HG02840 (cell line): ENCODE measurements around the gene DOLK.

Experiments
- ATAC-seq: cut with Tn5 transposase; IDR thresholded peaks from one replicate; pipeline ENCODE4 v1.9.1; 2021; ENCODE audit warnings: mild to moderate bottlenecking, moderate library complexity, moderate number of reproducible peaks; ENCODE audit not compliant: unreplicated experiment, low FRiP score

The DOLK gene

DNA sequence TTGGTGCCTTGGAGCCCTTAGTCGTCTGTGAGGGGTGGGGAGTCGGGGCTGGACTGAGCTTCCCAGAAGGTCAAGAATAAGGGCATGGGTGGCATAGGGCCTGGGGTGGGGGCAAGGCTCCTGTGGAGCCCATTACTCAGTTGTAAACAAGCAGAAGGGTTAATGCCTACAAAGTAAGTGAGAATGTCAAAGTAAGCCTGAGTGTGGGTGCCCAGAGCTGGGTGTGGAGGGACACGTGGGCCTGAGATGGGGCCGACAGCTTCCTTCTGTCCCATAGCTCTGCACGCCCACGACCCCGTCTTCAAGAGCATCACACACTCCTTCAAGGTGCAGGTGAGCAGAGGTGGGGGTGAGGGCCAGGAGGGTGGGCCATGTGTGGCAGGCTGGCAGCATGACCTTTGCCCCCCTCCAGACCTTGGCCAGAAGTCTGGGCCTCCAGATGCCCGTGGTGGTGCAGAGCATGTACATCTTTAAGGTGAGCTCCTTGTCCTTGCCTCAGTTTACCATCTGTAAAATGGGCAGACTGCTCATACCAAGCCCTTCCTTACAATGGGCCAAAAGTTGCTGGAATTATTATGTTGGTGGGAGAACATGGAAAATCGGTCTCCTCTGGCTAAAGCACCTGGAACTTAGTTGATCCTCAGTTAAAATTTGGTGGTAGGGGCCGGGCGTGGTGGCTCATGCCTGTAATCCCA is 11.1 kb downstream of the DOLK start:
- ATAC-seq, result no peak

DNA sequence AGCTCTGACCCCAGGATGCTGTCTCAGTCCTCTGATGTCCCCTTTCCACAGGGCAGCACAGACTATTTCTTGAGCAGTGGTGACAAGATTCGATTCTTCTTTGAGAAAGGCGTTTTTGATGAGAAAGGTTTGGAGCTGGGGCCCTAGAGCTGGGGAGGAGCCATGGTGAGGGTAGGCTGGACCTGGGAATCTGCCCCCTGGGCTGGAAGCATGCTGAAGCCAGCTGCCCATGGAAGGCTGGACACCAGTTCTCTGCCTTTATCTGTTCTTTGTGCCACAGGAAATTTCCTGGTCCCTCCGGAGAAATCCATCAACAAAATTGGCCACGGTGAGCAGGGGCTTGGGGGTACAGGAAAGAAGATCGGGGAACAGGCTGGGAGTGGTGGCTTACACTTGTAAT is 13.7 kb downstream of the DOLK start:
- no peak for ATAC-seq

DNA sequence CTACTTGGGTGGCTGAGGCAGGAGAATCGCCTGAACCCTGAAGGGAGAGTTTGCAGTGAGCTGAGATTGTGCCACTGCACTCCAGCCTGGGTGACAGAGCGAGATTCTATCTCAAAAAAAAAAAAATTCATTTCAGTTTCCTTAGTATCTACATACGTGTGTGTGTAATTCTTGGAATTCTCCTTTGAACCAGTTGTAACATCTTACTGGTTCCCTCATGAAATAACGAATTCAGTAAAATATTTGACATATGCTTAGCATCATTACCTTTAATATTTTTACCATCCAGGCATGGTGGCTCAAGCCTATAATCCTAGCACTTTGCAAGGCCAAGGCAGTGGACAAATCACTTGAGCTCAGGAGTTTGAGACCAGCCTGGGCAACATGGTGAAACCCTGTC is 17.8 kb downstream of the DOLK start:
- ATAC-seq, result no peak

DNA sequence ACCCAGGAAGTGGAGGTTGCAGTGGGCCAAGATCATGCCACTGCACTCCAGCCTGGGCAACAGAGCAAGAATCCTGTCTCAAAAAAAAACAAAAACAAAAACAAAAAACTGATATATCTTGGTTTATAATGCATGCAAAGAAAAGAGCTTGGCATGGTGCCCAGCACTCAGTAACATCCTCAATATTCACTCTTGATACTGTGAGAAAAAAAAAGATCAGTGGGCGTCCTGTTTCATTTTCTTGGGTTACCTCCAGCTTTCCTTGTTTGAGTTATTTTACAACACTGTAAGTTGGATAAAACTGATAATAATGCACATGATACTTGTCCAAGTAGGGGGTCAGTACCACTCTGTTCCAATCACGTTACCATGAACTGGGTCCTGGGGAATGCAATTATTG is 18.8 kb downstream of the DOLK start:
- no peak for ATAC-seq

DNA sequence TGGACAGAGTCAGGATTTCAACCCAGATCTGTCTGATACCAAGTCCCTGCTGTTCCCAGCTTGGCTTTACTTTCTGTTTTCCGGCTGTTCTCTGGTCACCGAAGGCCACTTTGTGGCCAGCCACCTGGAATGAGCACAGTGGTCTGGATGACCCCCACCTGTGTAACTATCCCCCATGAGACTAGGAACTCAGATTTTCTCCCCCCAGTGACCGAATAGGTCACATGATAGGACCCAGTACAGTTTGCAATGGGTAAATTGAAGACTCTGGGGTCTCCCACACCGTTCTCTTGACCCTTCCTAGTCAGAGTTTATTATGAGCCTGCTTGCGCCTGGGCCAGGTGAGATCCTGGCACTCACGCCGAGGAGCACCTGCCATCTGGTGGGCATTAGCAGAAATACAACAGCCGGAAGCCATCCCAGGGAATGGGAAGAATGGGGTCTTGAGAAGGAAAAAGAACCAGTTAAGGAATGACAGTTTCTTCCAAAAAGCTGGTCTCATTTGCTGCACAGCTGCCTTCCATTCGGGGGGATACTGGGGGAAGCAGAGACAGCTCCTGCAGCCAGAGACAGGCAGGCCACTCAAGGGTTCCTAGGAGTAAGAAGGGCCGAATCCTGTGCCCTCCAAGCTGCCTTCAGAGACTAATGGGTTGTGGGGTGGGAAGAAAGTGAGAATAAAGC is 19.5 kb downstream of the DOLK start:
- ATAC-seq, result no peak

DNA sequence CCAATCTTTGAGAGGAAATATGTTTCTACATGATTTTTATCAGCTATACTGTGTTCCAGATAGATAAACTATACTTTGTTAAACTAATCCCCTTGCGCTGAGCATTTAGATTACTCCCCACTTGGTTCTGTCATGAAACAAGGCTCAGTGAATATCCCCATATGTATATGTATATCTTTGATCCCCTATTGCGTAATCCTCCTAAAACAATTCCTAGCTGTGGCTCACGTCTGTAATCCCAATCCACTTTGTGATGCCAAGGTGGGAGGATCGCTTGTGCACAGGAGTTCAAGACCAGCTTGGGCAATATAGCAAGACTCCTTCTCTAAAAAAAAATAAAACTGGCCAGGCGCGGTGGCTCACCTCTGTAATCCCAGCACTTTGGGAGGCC is 23.9 kb downstream of the DOLK start:
- no peak for ATAC-seq

DNA sequence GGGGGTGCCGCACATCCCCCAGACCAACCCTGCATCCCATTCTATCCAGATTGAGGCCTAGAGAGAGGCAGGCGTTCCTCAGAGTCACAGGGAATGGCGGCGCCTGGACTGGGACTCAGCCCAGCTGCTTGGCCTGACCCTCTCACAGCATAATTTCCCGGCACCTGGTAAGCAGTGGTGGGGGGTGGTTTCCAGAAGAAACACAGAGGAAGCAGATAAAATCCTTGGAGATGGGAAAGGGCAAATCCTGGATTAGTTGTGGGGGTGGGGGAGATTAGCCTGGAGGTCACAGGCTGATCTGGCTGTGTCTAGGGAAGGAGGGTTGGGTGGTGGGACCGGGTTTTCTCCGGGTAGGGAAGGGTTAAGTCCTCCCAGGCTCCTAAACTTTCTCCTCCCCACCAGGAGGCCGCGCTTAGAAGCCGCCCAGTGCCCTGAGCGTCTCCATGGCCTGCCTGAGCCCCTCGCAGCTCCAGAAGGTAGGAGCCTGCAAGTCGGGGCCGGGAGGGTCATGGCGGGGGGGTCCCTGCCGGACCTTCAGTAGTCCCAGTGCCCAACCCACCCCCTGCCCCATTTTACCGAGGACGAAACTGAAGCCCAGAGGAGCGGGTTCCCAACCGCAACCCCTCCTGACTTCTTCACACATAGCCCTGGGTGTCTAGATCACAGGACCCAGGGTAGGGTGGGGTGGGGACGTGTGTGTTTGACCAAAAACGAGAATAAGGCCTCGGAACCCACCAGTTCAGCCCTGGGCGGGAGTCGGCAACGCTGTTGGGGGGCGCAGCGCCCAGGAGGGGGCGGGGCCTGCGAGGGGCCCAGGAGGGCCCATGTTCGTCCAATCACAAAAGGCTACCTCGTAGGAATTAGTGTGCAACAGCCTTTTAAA is 25.3 kb downstream of the DOLK start:
- no peak for ATAC-seq

DNA sequence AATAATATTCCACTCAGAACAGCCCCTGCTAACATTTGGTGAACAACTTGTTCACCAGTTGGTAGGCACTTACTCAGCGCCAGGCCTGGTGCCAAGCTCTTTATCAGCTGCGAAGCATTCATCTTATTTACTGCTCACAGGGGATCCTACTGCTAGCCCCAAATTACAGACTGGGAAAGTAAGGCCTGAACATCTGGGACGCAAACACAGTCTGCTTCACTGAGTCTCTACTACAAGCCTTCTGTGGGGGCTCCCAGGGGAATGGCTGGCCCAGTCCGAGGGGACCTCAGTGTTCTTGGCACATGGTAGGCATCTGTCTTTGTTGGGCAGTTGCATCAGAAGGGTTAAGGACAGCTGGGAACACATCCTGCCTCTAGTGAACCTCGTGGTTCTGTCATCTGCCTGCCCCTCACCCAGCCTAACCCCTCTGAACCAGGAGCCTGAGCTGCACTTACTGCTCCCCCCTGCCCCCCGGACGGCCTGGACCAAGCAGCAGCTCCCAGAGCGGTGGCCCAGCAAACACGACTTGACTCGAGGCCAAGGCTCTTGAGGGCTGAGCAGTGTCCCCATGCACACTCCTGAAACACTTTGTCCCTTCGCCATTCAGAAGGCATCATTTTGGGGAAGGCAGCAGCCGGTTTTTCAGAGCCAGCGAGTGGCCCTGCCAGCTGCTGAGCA is 26.9 kb downstream of the DOLK start, which contains the start of gene PHYHD1:
Gene PHYHD1 (plus strand): TSS at position 602 of the 678 bp plus-strand sequence. CDS start 1,342 bp downstream, outside the sequence.
- ATAC-seq, result no peak

DNA sequence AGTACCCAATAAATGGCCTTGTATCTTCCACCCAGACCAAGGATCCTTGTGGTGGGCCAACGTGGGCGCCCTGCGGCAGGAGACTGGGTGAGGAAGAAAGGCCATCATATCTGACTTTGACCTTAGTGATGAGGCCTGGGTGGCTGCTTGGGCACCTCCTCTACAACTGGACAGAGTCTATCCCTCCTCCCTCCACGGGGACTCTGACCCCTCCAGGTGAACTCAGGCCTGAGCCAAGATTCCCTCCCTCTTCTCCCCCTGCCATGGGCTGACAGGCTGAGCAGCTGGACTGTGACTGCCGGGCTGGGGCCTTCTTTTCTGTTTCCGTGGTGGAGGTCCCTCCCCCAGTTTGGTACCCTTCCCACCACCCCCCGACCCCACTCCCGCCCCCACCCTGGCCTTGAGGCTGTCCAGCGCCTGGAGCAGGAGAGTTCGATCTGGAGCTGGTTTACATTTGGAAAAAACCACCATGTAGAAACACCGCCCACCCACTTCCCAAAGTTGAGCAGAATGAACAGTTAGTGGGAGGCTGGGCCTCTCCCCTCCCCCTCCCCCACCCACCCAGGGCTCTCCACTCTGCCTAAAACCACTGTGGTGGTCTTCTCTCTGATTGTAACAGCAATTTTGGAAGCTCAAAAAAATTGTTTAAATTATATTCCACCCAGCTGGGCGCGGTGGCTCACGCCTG is 27.9 kb downstream of the DOLK start:
- no peak for ATAC-seq

DNA sequence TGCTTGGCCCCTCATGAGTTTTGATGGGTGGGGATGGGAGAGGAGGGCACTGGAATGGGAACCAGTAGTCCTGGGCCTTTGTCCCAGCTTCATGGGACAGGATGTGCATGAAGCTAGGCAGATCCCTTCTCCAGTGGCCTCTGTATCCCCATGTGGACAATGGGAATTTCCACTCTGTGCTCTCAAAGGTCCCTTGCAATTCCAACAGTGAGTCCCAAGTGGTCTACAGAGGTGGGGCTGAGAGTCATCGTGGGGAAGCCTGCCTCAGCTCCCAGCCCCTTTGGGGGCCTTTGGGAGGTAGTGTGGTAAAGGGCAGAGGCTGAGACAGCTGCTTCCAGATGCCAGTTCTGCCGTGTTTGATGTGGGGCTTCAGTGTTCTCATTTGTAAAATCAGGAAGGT is 28.5 kb downstream of the DOLK start:
- no peak for ATAC-seq

DNA sequence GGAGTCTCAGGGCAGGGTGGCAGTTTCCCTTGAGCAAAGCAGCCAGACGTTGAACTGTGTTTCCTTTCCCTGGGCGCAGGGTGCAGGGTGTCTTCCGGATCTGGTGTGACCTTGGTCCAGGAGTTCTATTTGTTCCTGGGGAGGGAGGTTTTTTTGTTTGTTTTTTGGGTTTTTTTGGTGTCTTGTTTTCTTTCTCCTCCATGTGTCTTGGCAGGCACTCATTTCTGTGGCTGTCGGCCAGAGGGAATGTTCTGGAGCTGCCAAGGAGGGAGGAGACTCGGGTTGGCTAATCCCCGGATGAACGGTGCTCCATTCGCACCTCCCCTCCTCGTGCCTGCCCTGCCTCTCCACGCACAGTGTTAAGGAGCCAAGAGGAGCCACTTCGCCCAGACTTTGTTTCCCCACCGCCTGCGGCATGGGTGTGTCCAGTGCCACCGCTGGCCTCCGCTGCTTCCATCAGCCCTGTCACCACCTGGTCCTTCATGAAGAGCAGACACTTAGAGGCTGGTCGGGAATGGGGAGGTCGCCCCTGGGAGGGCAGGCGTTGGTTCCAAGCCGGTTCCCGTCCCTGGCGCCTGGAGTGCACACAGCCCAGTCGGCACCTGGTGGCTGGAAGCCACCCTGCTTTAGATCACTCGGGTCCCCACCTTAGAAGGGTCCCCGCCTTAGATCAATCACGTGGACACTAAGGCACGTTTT is 30.1 kb downstream of the DOLK start:
- ATAC-seq, result no peak

DNA sequence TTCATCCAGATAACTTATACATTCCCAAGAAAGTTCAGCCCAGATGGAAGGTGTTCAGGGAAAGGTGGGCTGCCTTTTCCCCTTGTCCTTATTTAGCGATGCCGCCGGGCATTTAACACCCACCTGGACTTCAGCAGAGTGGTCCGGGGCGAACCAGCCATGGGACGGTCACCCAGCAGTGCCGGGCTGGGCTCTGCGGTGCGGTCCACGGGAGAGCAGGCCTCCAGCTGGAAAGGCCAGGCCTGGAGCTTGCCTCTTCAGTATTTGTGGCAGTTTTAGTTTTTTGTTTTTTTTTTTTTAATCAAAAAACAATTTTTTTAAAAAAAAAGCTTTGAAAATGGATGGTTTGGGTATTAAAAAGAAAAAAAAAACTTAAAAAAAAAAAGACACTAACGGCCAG is 30.7 kb downstream of the DOLK start:
- ATAC-seq, result no peak

DNA sequence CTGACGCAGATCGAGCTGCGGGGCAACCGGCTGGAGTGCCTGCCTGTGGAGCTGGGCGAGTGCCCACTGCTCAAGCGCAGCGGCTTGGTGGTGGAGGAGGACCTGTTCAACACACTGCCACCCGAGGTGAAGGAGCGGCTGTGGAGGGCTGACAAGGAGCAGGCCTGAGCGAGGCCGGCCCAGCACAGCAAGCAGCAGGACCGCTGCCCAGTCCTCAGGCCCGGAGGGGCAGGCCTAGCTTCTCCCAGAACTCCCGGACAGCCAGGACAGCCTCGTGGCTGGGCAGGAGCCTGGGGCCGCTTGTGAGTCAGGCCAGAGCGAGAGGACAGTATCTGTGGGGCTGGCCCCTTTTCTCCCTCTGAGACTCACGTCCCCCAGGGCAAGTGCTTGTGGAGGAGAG is 31.2 kb downstream of the DOLK start:
- no peak for ATAC-seq

DNA sequence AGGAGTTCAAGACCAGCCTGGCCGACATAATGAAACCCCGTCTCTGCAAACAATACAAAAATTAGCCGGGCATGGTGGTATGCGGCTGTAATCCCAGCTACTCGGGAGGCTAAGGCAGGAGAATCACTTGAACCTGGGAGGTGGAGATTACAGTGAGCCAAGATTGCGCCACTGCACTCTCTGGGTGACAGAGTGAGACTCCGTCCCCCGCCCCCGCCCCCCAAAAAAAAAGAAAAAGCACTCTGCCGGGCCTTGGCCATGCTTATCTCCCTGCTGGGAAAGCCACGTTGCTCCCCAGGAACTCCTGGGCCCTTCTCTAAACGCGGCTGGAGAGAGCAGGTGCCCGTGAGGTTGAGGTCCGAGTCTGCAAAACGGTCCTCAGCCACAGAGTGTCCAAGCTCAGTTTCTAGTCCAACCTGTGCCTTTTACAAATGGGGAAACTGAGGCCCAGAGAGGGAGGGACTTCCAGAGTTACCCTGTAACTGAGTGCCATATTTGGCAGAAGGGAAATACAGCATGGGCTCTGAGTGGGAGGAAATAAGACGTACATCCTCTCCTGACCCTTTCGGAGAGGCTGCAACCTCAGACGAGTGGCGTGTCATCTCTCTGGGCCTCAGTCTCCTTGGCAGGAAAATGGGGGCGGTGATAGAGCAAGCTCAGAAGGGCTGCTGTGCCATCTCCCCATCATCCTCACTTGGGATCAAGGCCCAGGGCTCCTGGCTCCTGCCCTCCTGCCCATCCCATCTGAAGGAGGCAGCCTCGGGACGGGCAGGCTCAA is 33.2 kb downstream of the DOLK start:
- ATAC-seq, result no peak

DNA sequence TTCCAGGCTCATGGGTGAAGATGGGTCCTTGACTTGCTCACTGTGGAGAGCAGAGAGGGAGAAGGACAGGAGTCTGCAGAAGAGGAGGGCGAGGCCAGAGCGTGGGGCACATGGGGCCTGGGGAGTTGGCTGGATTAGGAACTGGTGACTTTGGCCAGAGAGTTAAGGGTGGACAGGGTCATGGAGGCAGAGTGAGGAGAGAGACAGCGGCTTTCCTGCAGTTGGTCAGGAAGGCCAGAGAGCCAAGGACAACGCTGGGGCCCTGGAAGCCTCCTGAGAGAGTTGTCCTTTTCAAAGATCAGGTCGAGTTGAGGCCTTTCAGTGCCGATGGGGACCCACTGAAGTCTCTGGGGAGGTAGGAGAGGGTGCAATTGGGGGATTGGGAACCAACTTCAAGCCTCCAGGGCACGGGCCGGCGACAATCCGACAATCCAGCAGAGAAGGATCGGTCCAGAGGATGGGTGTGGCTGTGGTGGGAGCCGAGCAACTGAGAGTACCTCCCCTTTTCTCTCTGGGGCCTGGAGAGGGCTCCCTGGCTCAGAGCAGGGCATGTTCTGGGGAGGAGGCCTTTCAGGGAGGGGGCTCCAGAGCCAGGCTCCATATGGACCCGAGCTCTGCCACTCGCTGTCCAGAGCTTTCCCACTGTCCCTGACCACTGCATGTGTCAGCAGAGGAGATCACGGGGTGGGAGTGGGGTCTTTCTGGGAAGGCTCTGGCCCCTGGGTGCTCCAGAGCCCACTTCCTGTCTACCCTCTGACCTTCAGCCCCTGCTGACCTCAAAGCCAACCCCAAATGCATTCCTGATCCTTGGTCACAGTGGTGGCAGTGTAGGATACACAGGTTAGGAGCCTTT is 34.1 kb downstream of the DOLK start:
- no peak for ATAC-seq

DNA sequence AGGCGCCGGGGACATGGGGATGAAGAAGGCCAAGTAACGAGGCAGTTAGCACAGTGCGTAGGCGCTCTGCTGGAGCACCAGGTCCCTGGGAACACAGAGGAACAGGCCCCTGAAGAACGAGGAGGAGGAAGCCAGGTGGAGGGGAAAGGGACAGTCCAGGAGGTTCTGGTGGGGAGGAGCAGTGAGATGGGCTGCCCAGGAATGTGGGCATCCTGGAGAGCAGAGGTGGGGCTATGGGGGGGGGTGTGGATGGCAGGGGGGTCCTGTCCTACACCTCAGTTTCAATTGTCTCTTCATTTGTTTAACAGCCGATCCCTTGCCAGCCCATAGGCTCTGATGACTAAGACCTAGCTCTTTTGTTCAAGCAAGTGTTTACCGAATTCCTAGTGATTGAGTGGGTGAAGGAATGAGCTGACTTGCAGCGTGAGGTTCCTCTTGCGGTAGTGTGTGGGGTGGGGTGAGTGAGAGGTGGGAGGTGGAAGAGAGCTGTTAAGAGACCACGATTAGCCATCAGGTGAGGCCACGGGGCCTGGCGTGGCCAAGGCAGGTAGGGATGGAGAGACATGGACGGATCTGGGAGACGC is 35.0 kb downstream of the DOLK start:
- ATAC-seq, result no peak

DNA sequence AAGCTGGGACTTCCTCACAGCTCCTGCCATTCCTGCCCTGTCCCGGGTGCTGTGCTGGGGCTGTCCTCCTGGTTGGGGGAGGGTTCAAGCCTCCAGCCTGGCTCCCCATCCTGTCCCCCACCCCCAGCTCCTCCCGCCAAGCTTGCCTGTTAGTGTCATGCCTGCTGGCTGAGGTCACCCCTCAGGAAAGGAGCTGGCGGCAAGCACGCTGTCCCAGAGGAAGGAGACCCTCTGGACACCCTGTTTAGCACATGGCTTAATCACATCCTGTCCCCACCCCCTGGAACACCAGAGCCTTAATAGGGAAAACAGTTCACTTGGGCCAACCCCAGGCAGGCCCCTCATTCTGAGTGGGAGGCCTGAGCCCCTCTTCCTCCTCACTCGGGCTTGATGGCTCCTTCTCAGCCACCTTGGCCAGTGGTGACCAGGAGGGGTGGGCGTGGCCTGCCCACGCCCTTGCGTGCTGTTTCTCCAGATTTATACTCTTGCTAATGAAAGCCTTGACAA is 35.8 kb downstream of the DOLK start:
- ATAC-seq, result no peak
